ENCODE results near the gene UNC13B.
"Not testable (repeated sequence)": the region's sequence is repeated elsewhere in the genome, so short reads cannot be mapped to it uniquely, and the experiment has no call there.

Gene UNC13B

DNA sequence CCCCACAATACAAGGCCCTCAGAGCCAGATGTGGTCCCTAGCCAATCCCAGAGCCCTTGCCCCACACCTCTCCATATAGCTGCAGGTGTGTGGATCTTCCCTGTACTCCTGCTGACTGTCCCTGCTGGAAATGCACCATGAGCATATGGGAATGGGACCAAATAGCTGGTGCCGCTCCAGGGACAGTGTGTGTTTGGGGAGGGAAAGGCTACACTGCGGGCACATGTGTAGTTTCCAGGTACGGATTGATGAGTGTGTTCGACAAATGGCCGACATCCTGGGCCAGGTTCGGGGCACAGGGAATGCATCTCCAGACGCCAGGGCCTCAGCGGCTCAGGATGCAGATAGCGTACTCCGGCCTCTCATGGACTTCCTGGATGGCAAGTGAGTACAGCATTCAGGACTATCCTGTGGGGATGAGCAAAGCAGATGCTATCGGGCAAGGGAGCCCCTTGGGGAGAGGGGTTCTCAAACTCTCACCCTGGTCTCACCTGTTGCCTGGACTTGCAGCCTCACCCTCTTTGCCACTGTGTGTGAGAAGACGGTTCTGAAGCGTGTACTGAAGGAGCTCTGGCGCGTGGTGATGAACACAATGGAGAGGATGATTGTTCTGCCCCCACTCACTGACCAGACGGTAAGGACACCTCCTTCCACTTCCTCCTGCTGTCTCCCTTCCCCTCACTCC lies 237.0 kb downstream of the UNC13B start:
- Histone ChIP-seq H3K27ac (ENCODE audit: low read length) (no peak overlapping the region), H3K9ac (ENCODE audit: low read depth, low read length) (no peak overlapping the region), H3K27me3 (ENCODE audit: insufficient read depth, low read length) (no peaks in the 10 kb centered on the region), H3K9me3 (ENCODE audit: insufficient read depth, low read depth, low read length) (no peaks in the 10 kb centered on the region), H3K4me1 (ENCODE audit: insufficient read depth, low read length) (no peaks in the 10 kb centered on the region), H3K36me3 (ENCODE audit: insufficient read depth, low read depth, low read length) (peaks cover 63% of the 10 kb centered on the region), H3K4me3 (ENCODE audit: low read length) (no peak overlapping the region)

DNA sequence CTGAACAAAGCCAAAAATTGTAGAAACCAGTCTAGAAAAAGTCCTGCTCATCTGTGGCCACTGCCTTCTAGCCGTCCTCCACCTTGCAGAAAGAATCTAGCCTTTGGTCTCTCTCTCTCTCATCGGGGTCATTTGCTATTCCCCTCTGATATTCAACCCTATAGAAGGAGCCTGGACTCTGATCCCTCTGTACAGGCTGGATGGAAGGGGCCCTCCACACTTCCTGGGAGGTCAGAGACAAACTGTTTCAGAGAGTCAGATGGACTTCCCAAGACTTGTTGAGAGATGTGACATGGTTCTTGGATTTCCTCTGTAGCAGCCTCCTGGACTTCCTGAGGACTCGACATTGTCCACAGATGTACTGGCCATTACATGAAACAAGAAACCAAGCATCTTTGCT lies 243.1 kb downstream of the UNC13B start:
- H3K4me3 ChIP-seq (ENCODE audit: low read length): no peak overlapping the region
- H3K27ac ChIP-seq (ENCODE audit: low read length): no peak overlapping the region
- H3K27me3 ChIP-seq (ENCODE audit: insufficient read depth, low read length): peaks cover 8% of the 10 kb centered on the region; the same call in 1 of the 2 replicates
- 0 out of 2 replicates have a peak, but pooled peaks cover 3% of the 10 kb centered on the region for H3K4me1 ChIP-seq (ENCODE audit: insufficient read depth, low read length)
- H3K36me3 ChIP-seq (ENCODE audit: insufficient read depth, low read depth, low read length): peaks cover 25% of the 10 kb centered on the region
- no peaks in the 10 kb centered on the region for H3K9me3 ChIP-seq (ENCODE audit: insufficient read depth, low read depth, low read length)
- H3K9ac ChIP-seq (ENCODE audit: low read depth, low read length): no peak overlapping the region

DNA sequence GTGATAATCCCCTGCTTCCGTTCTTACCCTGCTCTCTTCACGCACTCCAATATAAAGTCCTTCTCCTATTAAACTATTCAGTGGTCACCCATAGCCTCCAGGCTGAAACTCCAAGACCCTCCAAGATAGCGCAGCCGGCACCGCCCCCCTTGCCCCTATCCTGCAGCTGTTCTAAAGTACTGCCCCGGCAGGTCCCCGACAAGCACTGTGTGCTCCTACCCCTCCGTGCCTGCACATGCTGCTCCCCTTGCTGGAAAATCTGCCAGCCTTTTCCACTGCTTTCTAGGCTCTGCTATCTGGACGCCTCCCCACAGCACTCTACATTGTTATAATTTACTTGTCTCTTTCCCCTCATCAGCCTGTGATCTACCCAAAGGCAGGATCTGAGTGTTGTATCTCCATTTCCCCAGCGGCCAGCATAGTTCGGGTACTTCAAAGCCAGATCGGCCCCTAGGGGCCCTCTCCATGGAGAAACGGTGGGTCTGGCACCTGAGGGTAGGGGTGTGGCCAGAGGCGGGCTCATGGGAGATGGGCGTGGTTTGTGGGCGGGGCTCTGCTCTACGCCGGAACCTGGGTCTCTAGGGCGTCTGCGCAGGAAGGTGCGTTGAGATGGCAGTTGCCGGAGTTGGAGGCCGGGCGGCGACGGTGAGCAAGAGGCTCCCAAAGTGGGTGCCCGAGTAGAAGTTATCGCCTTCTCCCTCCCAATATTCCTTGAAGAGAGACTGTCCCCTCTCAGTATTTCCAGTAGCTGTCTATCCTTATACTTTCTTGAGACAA lies 244.6 kb downstream of the UNC13B start:
- Histone ChIP-seq H3K36me3 (ENCODE audit: insufficient read depth, low read depth, low read length) (peaks cover 12% of the 10 kb centered on the region), H3K4me1 (ENCODE audit: insufficient read depth, low read length) (0 out of 2 replicates have a peak, but pooled peaks cover 3% of the 10 kb centered on the region), H3K4me3 (ENCODE audit: low read length) (peak overlapping the region; percentile 67), H3K27ac (ENCODE audit: low read length) (no peak overlapping the region), H3K9ac (ENCODE audit: low read depth, low read length) (peak overlapping the region; percentile 53; the same call in 1 of the 2 replicates), H3K9me3 (ENCODE audit: insufficient read depth, low read depth, low read length) (no peaks in the 10 kb centered on the region), H3K27me3 (ENCODE audit: insufficient read depth, low read length) (peaks cover 8% of the 10 kb centered on the region; the same call in 1 of the 2 replicates)

DNA sequence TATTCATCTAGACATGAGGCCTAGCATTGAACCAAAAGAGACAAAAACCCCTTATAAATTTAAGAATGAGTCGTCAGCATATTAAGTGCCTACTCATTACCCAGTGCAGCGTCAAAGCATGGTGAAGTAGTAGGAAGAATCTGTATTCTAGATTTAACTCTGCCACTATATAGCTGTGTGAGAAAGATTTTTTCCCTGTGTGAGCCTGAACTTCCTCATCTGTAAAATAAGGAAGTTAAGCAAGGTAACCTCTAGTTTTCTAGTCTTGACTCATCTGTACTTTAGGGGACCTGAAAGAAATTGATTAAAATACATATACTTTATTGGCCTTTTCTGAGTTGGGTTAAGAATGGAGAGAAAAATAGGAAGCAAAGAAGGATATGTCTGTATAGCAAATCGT lies 246.0 kb downstream of the UNC13B start:
- no peaks in the 10 kb centered on the region for H3K9me3 ChIP-seq (ENCODE audit: insufficient read depth, low read depth, low read length)
- H3K27me3 ChIP-seq (ENCODE audit: insufficient read depth, low read length): peaks cover 8% of the 10 kb centered on the region; the same call in 1 of the 2 replicates
- 0 out of 2 replicates have a peak, but pooled peaks cover 3% of the 10 kb centered on the region for H3K4me1 ChIP-seq (ENCODE audit: insufficient read depth, low read length)
- H3K36me3 ChIP-seq (ENCODE audit: insufficient read depth, low read depth, low read length): peaks cover 5% of the 10 kb centered on the region; the same call in 1 of the 2 replicates
- no peak overlapping the region for H3K27ac ChIP-seq (ENCODE audit: low read length)
- H3K9ac ChIP-seq (ENCODE audit: low read depth, low read length): no peak overlapping the region
- no peak overlapping the region for H3K4me3 ChIP-seq (ENCODE audit: low read length)

DNA sequence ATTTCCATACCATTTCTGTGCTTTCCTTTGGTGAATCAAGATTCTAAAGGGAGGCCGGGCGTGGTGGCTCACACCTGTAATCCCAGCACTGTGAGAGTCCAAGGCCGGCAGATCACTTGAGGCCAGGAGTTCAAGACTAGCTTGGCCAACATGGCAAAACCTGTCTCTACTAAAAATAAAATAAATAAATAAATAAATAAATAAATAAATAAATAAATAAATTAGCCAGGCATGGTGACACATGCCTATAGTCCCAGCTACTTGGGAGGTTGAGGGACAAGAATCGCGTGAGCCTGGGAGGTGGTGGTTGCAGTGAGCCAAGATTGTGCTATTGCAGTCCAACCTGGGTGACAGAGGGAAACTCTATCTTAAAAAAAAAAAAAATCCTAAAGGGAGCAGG lies 247.6 kb downstream of the UNC13B start:
- not testable (repeated sequence) for H3K9ac ChIP-seq (ENCODE audit: low read depth, low read length); H3K9me3 ChIP-seq (ENCODE audit: insufficient read depth, low read depth, low read length); H3K4me3 ChIP-seq (ENCODE audit: low read length); H3K27ac ChIP-seq (ENCODE audit: low read length); H3K36me3 ChIP-seq (ENCODE audit: insufficient read depth, low read depth, low read length); H3K27me3 ChIP-seq (ENCODE audit: insufficient read depth, low read length); H3K4me1 ChIP-seq (ENCODE audit: insufficient read depth, low read length)

DNA sequence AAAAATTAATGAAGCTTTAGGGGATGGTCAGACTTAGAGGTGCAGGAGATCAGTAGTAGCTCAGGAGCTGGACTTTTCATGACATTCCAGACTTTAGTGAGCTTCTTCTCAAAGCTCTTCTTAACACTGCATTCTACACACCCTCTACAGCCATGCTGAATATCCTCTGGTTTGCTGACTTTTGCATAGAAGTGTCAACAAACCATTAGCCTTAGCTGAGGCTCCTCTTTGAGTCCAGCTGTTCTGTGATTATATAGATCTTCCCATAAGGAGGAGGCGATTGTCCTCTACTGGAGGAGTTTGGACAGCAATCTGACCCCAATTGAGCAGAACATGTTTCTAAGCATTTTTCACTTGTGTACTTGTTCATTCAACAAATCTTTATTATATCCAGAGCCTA lies 253.1 kb downstream of the UNC13B start:
- H3K9me3 ChIP-seq (ENCODE audit: insufficient read depth, low read depth, low read length): no peaks in the 10 kb centered on the region
- H3K27ac ChIP-seq (ENCODE audit: low read length): no peak overlapping the region
- no peak overlapping the region for H3K9ac ChIP-seq (ENCODE audit: low read depth, low read length)
- 0 out of 2 replicates have a peak, but pooled peaks cover 4% of the 10 kb centered on the region for H3K4me1 ChIP-seq (ENCODE audit: insufficient read depth, low read length)
- no peaks in the 10 kb centered on the region for H3K27me3 ChIP-seq (ENCODE audit: insufficient read depth, low read length)
- H3K4me3 ChIP-seq (ENCODE audit: low read length): no peak overlapping the region
- no peaks in the 10 kb centered on the region for H3K36me3 ChIP-seq (ENCODE audit: insufficient read depth, low read depth, low read length)

DNA sequence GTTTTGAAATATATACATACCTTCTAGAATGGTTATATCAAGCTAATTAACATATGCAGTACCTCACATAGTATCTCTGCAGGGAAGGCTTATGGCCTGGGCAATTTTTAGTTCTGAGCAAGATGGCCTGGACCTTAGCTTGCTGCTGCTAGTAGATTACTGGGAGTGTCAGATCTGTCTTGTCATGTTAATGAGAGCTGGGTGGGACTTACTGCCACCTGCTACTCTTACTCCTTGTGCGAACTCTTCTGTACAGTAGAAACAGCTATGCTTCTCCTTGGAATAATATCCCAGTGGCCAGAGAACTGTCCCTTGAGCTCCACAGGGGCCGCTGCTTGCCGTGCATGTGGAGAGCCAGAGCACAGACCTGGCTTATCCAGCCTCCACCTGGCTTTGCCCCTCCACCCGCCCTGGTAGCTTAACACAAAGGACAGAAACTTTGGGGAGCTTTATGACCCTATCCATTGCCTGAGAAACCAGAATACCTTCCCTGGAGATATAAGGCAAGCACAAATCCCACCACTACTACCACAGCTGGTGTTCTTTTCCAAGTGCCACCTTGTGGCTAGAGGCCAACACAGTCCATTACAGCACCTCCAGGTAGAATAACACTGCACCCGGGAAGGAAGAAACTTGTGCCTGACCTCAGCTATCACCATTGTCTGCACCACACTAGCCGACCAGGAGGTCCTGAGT lies 253.7 kb downstream of the UNC13B start:
- Histone ChIP-seq H3K36me3 (ENCODE audit: insufficient read depth, low read depth, low read length) (no peaks in the 10 kb centered on the region), H3K4me1 (ENCODE audit: insufficient read depth, low read length) (0 out of 2 replicates have a peak, but pooled peaks cover 4% of the 10 kb centered on the region), H3K27me3 (ENCODE audit: insufficient read depth, low read length) (no peaks in the 10 kb centered on the region), H3K4me3 (ENCODE audit: low read length) (no peak overlapping the region), H3K9me3 (ENCODE audit: insufficient read depth, low read depth, low read length) (no peaks in the 10 kb centered on the region), H3K27ac (ENCODE audit: low read length) (no peak overlapping the region), H3K9ac (ENCODE audit: low read depth, low read length) (no peak overlapping the region)

DNA sequence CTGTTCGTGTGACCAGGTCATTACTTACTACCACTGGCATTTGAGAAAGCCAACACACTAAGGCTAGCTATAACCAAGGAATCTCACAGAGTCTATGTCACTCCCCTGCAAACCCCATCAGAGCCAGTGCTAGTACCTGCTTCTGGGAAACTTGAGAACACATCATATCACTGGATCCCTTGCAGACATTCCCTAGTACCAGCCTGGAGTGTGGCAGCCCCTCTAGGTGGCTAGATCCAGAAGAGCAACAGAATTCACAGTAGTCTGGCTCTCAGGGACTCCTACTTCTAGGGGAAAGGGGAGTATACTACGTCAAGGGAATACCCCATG lies 254.3 kb downstream of the UNC13B start:
- no peaks in the 10 kb centered on the region for H3K27me3 ChIP-seq (ENCODE audit: insufficient read depth, low read length)

DNA sequence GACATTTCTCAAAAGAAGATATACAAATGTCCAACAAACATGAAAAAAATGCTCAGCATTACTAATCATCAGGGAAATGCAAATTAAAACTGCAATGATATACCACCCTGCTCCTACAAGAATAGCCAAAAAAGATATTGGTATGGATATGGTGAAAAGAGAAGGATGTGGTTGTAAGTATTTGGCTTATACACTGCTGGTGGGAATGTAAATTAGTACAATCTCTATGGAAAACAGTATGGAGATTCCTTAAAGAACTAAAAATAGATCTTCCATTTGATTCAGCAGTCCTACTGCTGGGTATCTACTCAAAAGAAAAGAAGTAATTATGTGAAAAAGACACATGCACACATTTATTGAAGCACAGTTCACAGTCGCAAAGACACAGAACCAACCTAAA lies 260.5 kb downstream of the UNC13B start:
- Histone ChIP-seq H3K4me3 (ENCODE audit: low read length) (no peak overlapping the region), H3K27me3 (ENCODE audit: insufficient read depth, low read length) (no peaks in the 10 kb centered on the region), H3K27ac (ENCODE audit: low read length) (no peak overlapping the region), H3K9ac (ENCODE audit: low read depth, low read length) (no peak overlapping the region), H3K9me3 (ENCODE audit: insufficient read depth, low read depth, low read length) (no peaks in the 10 kb centered on the region), H3K4me1 (ENCODE audit: insufficient read depth, low read length) (no peaks in the 10 kb centered on the region), H3K36me3 (ENCODE audit: insufficient read depth, low read depth, low read length) (no peaks in the 10 kb centered on the region)

More for the DNA sequence above, 254.3 kb downstream of the UNC13B start:
- Histone ChIP-seq H3K4me1 (ENCODE audit: insufficient read depth, low read length) (0 out of 2 replicates have a peak, but pooled peaks cover 4% of the 10 kb centered on the region), H3K9me3 (ENCODE audit: insufficient read depth, low read depth, low read length) (no peaks in the 10 kb centered on the region), H3K4me3 (ENCODE audit: low read length) (no peak overlapping the region), H3K27ac (ENCODE audit: low read length) (no peak overlapping the region), H3K36me3 (ENCODE audit: insufficient read depth, low read depth, low read length) (no peaks in the 10 kb centered on the region), H3K9ac (ENCODE audit: low read depth, low read length) (no peak overlapping the region)

DNA sequence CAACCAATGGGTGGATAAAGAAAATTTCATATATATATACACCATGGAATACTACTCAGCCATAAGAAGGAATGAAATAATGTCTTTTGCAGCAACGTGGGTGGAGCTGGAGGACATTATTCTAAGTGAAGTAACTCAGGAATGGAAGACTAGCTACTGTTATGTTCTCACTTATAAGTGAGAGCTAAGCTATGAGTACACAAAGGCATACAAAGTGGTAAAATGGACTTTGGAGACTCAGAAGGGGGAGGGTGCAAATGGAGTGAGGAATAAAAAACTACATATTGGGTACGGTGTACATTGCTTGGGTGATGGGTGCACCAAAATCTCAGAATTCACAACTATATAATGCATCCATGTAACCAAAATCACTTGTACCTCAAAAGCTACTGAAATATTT lies 260.9 kb downstream of the UNC13B start:
- no peak overlapping the region for H3K4me3 ChIP-seq (ENCODE audit: low read length)
- no peaks in the 10 kb centered on the region for H3K9me3 ChIP-seq (ENCODE audit: insufficient read depth, low read depth, low read length)
- no peak overlapping the region for H3K9ac ChIP-seq (ENCODE audit: low read depth, low read length)
- no peak overlapping the region for H3K27ac ChIP-seq (ENCODE audit: low read length)
- no peaks in the 10 kb centered on the region for H3K36me3 ChIP-seq (ENCODE audit: insufficient read depth, low read depth, low read length)
- H3K4me1 ChIP-seq (ENCODE audit: insufficient read depth, low read length): no peaks in the 10 kb centered on the region
- no peaks in the 10 kb centered on the region for H3K27me3 ChIP-seq (ENCODE audit: insufficient read depth, low read length)

DNA sequence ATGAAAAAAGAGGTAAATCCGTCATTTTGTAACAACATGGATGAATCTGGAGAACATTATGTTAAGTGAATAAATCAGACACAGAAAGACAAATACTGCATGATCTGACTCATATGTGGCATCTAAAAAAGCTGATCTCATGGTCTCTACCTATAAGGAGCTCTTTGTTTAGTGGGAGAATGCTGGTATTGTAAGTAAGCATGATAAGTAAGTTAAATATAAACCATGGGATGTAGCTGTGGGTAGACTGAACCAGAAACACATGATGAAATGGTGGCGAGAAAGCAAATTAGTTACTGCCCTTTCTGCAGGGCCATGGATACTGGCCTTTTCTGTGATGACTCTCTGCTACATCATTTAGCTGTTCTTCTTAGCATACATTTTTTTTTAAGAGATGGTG lies 261.7 kb downstream of the UNC13B start:
- Histone ChIP-seq H3K36me3 (ENCODE audit: insufficient read depth, low read depth, low read length) (no peaks in the 10 kb centered on the region), H3K9ac (ENCODE audit: low read depth, low read length) (no peak overlapping the region)

More for the DNA sequence above, 261.7 kb downstream of the UNC13B start:
- Histone ChIP-seq H3K27me3 (ENCODE audit: insufficient read depth, low read length) (no peaks in the 10 kb centered on the region), H3K27ac (ENCODE audit: low read length) (no peak overlapping the region), H3K4me1 (ENCODE audit: insufficient read depth, low read length) (no peaks in the 10 kb centered on the region), H3K9me3 (ENCODE audit: insufficient read depth, low read depth, low read length) (no peaks in the 10 kb centered on the region), H3K4me3 (ENCODE audit: low read length) (no peak overlapping the region)

Measured in iPS-20b (cell line).